CD14-positive monocyte (primary cell): Measurements from ENCODE around the gene KBTBD13. TPM values are rescaled to one million over a fixed set of nuclear protein-coding genes. Genes with fewer than 3 reads are reported as not detected.

Experiments used
- DNase-seq, 3 donors: peaks; one replicate each; pipeline ENCODE4 v3.0.0-alpha.2; 2011 to 2022
- H2AFZ ChIP-seq: 2 replicates; pipeline ENCODE4 v1.6.0; 2012; ENCODE audit warnings: mild to moderate bottlenecking, low read depth, low read length, inconsistent platforms; ENCODE audit not compliant: insufficient read depth, poor library complexity, severe bottlenecking
- H3K27ac ChIP-seq, 2 donors: 1 replicate in 1 of 2; 2 replicates in 1 of 2; pipeline ENCODE4 v1.5.1; 2012 to 2013; ENCODE audit warnings: low read length in 2 of 2, control low read depth in 1 of 2, inconsistent platforms in 1 of 2, low read depth in 1 of 2, mild to moderate bottlenecking in 1 of 2
- H3K27me3 ChIP-seq, 2 donors: one replicate each; pipeline versions ENCODE4 v1.6.0 to v1.6.1; 2011 to 2013; ENCODE audit warnings: low read length in 2 of 2; ENCODE audit not compliant: control insufficient read depth in 2 of 2, insufficient read depth in 2 of 2
- H3K36me3 ChIP-seq, 2 donors: replicated peaks in 1 of 2; 1 replicate in 1 of 2; 2 replicates in 1 of 2; pipeline versions ENCODE4 v1.5.1 to v1.6.1; 2012 to 2013; ENCODE audit warnings: low read length in 2 of 2, control low read depth in 1 of 2, inconsistent platforms in 1 of 2, mild to moderate bottlenecking in 1 of 2; ENCODE audit not compliant: insufficient read depth in 2 of 2, control insufficient read depth in 1 of 2
- H3K4me1 ChIP-seq, 2 donors: 1 replicate in 1 of 2; 2 replicates in 1 of 2; pipeline versions ENCODE4 v1.5.1 to v1.6.1; 2012 to 2013; ENCODE audit warnings: low read length in 2 of 2, control low read depth in 1 of 2, inconsistent platforms in 1 of 2, mild to moderate bottlenecking in 1 of 2, moderate library complexity in 1 of 2; ENCODE audit not compliant: insufficient read depth in 2 of 2, control insufficient read depth in 1 of 2
- H3K4me2 ChIP-seq: replicated peaks from 2 replicates; pipeline ENCODE3; 2012; ENCODE audit warnings: low read length, moderate library complexity, mild to moderate bottlenecking; ENCODE audit not compliant: poor library complexity, severe bottlenecking; ENCODE audit errors: extremely low read depth
- H3K4me3 ChIP-seq, 3 experiments: fragments of 200-600 bp in 1 of 3; sonication (generic) in 1 of 3; replicated peaks in 1 of 3; 1 replicate in 2 of 3; 2 replicates in 1 of 3; pipeline ENCODE4 v1.5.1; 2011 to 2013; ENCODE audit warnings: low read length in 3 of 3, mild to moderate bottlenecking in 3 of 3, control low read depth in 2 of 3, low read depth in 2 of 3, inconsistent platforms in 1 of 3, moderate library complexity in 1 of 3
- H3K79me2 ChIP-seq: 2 replicates; pipeline ENCODE4 v1.6.0; 2012; ENCODE audit warnings: mild to moderate bottlenecking, control low read depth, inconsistent platforms, low read length, moderate library complexity; ENCODE audit not compliant: insufficient read depth
- H3K9ac ChIP-seq: 2 replicates; pipeline ENCODE4 v1.6.0; 2017; ENCODE audit warnings: low read length, mild to moderate bottlenecking; ENCODE audit not compliant: insufficient read depth, poor library complexity, severe bottlenecking
- H3K9me3 ChIP-seq, 2 donors: replicated peaks in 1 of 2; 1 replicate in 1 of 2; 2 replicates in 1 of 2; pipeline versions ENCODE4 v1.5.1 to v1.6.1; 2012 to 2013; ENCODE audit warnings: low read length in 2 of 2, control low read depth in 1 of 2; ENCODE audit not compliant: control insufficient read depth in 1 of 2, insufficient read depth in 1 of 2
- H4K20me1 ChIP-seq: 2 replicates; pipeline ENCODE4 v1.6.0; 2012; ENCODE audit warnings: mild to moderate bottlenecking, low read length, control low read depth, moderate library complexity; ENCODE audit not compliant: insufficient read depth
- H3K27ac Mint-ChIP-seq, 7 donors: one replicate each; pipeline ENCODE4 v1.8.0; 2020; ENCODE audit warnings: mild to moderate bottlenecking in 7 of 7, mixed read lengths in 7 of 7, moderate library complexity in 6 of 7, inconsistent platforms in 2 of 7
- H3K27me3 Mint-ChIP-seq, 3 donors: one replicate each; pipeline ENCODE4 v1.8.0; 2021 to 2022; ENCODE audit warnings: low read depth in 3 of 3, mild to moderate bottlenecking in 3 of 3, mixed read lengths in 3 of 3, moderate library complexity in 3 of 3, inconsistent platforms in 1 of 3
- H3K36me3 Mint-ChIP-seq, 2 donors: one replicate each; pipeline ENCODE4 v1.8.0; 2020; ENCODE audit warnings: mixed read lengths in 2 of 2, inconsistent platforms in 1 of 2, mild to moderate bottlenecking in 1 of 2
- H3K4me1 Mint-ChIP-seq: one replicate; pipeline ENCODE4 v1.8.0; 2020; ENCODE audit warnings: mild to moderate bottlenecking, mixed read lengths
- H3K4me3 Mint-ChIP-seq, 2 donors: one replicate each; pipeline ENCODE4 v1.8.0; 2020; ENCODE audit warnings: mild to moderate bottlenecking in 2 of 2, mixed read lengths in 2 of 2, moderate library complexity in 1 of 2
- H3K9me3 Mint-ChIP-seq, 7 donors: one replicate each; pipeline ENCODE4 v1.8.0; 2020 to 2022; ENCODE audit warnings: mixed read lengths in 7 of 7, mild to moderate bottlenecking in 6 of 7, moderate library complexity in 6 of 7, inconsistent platforms in 2 of 7
- WGBS: methylation state at CpG from one replicate; pipeline ENCODE4 v1.1.5; 2013; ENCODE audit warnings: missing lambda C conversion rate; ENCODE audit not compliant: insufficient coverage; 5-methylcytosine and 5-hydroxymethylcytosine counted together
- intact Hi-C, 2 donors: fragments of 100-400 bp; cut with micrococcal nuclease; formaldehyde crosslinking; loops; one replicate each; pipeline versions ENCODE4 v1.15.0 to v1.15.1; 2023
- polyA plus RNA-seq, 3 donors: library from polyadenylated mRNA; depleted of rRNA in 1 of 3; unstranded in 2 of 3; stranded (reverse) in 1 of 3; fragments of 300-500 nt in 2 of 3; fragments of >200 nt in 1 of 3; fragmentation: Illumina TruSeq in 2 of 3; gene quantifications; 1 replicate in 2 of 3; 2 replicates in 1 of 3; pipeline ENCODE4 v1.2.3, GENCODE V29; 2012 to 2021
- TF ChIP-seq, protein P1 (sequence below): fragments of 200-600 bp; IDR thresholded peaks from one replicate; pipeline ENCODE4 v1.8.0; 2022; ENCODE audit warnings: antibody characterized with exemption, mild to moderate bottlenecking

The KBTBD13 gene
- polyA plus RNA-seq, 3 donors, result not detected

DNA sequence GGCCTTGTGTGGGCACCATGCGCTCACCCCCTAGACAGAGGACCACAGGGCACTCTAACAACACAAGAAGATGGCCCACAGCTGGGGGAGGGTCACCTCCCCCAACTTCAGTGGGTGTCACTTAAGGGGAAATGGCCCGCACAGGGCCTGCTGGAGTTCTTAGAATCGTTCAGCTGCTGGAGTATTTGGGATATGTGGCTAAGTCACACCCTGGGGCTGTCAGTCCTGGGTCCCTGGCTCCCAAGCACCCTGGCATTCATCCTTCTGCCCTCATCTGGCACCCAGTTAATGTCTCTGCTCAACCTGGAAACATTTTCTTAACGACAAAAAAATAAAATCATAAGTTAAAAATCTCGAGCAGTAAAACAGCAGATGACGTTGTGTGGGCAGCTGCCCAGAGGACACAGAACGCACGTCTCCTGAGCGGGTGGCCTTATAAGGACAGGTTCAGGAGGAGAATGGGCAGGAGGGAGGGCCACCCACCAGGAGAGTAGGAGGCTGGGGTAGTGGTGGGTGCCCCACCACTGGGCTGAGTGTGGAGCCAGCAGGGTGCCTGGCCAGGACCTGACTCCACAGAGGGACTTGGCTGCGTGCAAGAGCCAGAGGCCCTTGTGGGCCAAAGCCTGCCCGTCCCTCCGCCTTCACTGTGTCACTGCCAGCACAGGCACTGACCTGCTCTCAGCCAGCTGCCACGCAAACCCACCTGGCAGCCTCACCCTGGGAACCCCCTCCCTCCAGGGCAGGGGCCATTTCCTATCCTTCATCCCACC, 11.5 kb downstream of the KBTBD13 start:
- intact Hi-C loops, result loop anchor here in 1 of 2 donors (10.0 kb wide), 1 partner anchor 353 kb away; no protein-coding TSS in a partner anchor

DNA sequence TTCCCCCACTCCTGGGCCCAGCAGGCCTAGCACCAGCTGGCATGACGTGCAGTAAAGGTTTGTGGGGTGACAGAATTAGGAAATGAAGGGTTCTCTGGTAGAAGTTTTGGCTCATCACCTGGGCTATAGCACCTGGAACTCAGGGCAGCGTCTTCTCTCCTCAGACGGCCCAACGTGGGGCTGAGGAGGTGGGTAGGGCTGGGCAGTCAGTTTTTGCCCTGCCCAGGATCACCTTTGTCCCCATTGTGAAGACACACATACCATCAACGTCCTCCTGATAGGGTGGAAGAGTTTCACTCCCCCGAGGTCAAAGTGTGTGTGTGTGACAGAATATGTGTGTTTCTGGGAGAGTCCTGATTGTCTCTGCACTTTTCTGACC, 12.1 kb downstream of the KBTBD13 start:
- Mint-ChIP-seq H3K27ac (no peak overlapping the region), H3K4me1 (no peaks in the 10 kb centered on the region), H3K36me3 (peaks cover 0 to 3% of the 10 kb centered on the region in 2 donors), H3K27me3 (peaks cover 7 to 22% (median 9%) of the 10 kb centered on the region in 3 donors), H3K4me3 (no peak overlapping the region), H3K9me3 (no peaks in the 10 kb centered on the region)
- no peaks in the 10 kb centered on the region for H4K20me1 ChIP-seq
- no peaks in the 10 kb centered on the region for H3K9me3 ChIP-seq
- TF ChIP-seq, protein P1, sequence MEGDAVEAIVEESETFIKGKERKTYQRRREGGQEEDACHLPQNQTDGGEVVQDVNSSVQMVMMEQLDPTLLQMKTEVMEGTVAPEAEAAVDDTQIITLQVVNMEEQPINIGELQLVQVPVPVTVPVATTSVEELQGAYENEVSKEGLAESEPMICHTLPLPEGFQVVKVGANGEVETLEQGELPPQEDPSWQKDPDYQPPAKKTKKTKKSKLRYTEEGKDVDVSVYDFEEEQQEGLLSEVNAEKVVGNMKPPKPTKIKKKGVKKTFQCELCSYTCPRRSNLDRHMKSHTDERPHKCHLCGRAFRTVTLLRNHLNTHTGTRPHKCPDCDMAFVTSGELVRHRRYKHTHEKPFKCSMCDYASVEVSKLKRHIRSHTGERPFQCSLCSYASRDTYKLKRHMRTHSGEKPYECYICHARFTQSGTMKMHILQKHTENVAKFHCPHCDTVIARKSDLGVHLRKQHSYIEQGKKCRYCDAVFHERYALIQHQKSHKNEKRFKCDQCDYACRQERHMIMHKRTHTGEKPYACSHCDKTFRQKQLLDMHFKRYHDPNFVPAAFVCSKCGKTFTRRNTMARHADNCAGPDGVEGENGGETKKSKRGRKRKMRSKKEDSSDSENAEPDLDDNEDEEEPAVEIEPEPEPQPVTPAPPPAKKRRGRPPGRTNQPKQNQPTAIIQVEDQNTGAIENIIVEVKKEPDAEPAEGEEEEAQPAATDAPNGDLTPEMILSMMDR, result no peak
- no peak overlapping the region for H3K9ac ChIP-seq
- no peaks in the 10 kb centered on the region for H3K36me3 ChIP-seq
- H2AFZ ChIP-seq, result no peak overlapping the region
- no peaks in the 10 kb centered on the region for H3K4me1 ChIP-seq
- intact Hi-C loops, result loop anchor here in 1 of 2 donors (10.0 kb wide), 1 partner anchor 354 kb away; no protein-coding TSS in a partner anchor
- H3K27ac ChIP-seq, result no peak overlapping the region
- H3K4me3 ChIP-seq, result no peak overlapping the region
- DNase-seq, result no peak
- H3K79me2 ChIP-seq, result no peaks in the 10 kb centered on the region
- no peak overlapping the region for H3K4me2 ChIP-seq
- peaks cover 0 to 3% of the 10 kb centered on the region in 2 donors for H3K27me3 ChIP-seq
- whole genome bisulfite sequencing, result no CpG with 5 or more reads among the region's 6 CpGs

More for the DNA sequence above, 11.5 kb downstream of the KBTBD13 start:
- no peak overlapping the region for H3K9ac ChIP-seq
- H3K4me2 ChIP-seq, result no peak overlapping the region
- H4K20me1 ChIP-seq, result no peaks in the 10 kb centered on the region
- TF ChIP-seq, protein P1, result no peak
- H3K27ac Mint-ChIP-seq, result no peak overlapping the region
- DNase-seq, result no peak
- no peaks in the 10 kb centered on the region for H3K4me1 ChIP-seq
- no peak overlapping the region for H3K27ac ChIP-seq
- H2AFZ ChIP-seq, result no peak overlapping the region
- H3K4me3 Mint-ChIP-seq, result no peak overlapping the region
- H3K9me3 ChIP-seq, result no peaks in the 10 kb centered on the region
- H3K4me1 Mint-ChIP-seq, result no peaks in the 10 kb centered on the region
- WGBS, result 97% methylated on average over 10 of the region's 13 CpGs
- no peaks in the 10 kb centered on the region for H3K79me2 ChIP-seq
- no peak overlapping the region for H3K4me3 ChIP-seq
- H3K36me3 ChIP-seq, result no peaks in the 10 kb centered on the region
- H3K9me3 Mint-ChIP-seq, result no peaks in the 10 kb centered on the region
- peaks cover 9 to 28% (median 10%) of the 10 kb centered on the region in 3 donors for H3K27me3 Mint-ChIP-seq
- peaks cover 0 to 9% of the 10 kb centered on the region in 2 donors for H3K27me3 ChIP-seq
- no peaks in the 10 kb centered on the region for H3K36me3 Mint-ChIP-seq
